Activated CD8-positive, alpha-beta T cell treated with anti-CD3 and anti-CD28 coated beads for 36 hours (primary cell): Measurements from ENCODE around the gene BCORL1. TPM values are rescaled to one million over a fixed set of nuclear protein-coding genes. Genes with fewer than 3 reads are reported as not detected.

Experiments used
- ATAC-seq: fragments of 200-7000 bp; cut with Tn5 transposase; one replicate; pipeline ENCODE4 v1.10.0; 2021; ENCODE audit warnings: mild to moderate bottlenecking, moderate library complexity
- CTCF ChIA-PET: fragments of 350-600 bp; sonication (Branson Sonifier 250); formaldehyde crosslinking; loops from one replicate; lab custom pipeline; 2021; ENCODE audit warnings: antibody characterized with exemption; lab: Charles Lee
- POLR2A ChIA-PET: fragments of 350-600 bp; sonication (Branson Sonifier 250); formaldehyde crosslinking; loops from one replicate; lab custom pipeline; 2021; ENCODE audit warnings: antibody characterized with exemption; lab: Charles Lee
- DNase-seq: peaks from one replicate; pipeline ENCODE4 v3.0.0-alpha.2; 2020
- H3K27ac Mint-ChIP-seq: one replicate; pipeline ENCODE4 v1.8.0; 2021; ENCODE audit warnings: mild to moderate bottlenecking, mixed read lengths
- H3K27me3 Mint-ChIP-seq: one replicate; pipeline ENCODE4 v1.8.0; 2021; ENCODE audit warnings: mixed read lengths
- H3K36me3 Mint-ChIP-seq: one replicate; pipeline ENCODE4 v1.8.0; 2021; ENCODE audit warnings: low read depth, mixed read lengths
- H3K4me1 Mint-ChIP-seq: one replicate; pipeline ENCODE4 v1.8.0; 2021; ENCODE audit warnings: low read depth, mixed read lengths
- H3K4me3 Mint-ChIP-seq: one replicate; pipeline ENCODE4 v1.8.0; 2021; ENCODE audit warnings: mild to moderate bottlenecking, moderate library complexity, mixed read lengths
- H3K9me3 Mint-ChIP-seq: one replicate; pipeline ENCODE4 v1.8.0; 2021; ENCODE audit warnings: mixed read lengths
- intact Hi-C: fragments of 100-400 bp; cut with micrococcal nuclease; formaldehyde crosslinking; loops from one replicate; pipeline ENCODE4 v1.10.0; 2022
- total RNA-seq, 2 experiments: library from RNA; stranded (reverse); gene quantifications; one replicate each; pipeline ENCODE4 v1.2.3, GENCODE V29; 2021
- TF ChIP-seq, protein P1 (sequence below): fragments of 200-600 bp; IDR thresholded peaks from one replicate; pipeline ENCODE4 v1.8.0; 2022; ENCODE audit warnings: antibody characterized with exemption, mild to moderate bottlenecking

BCORL1 gene
- total RNA-seq, 2 experiments from 2014 or later = 7.1 to 9.9 TPM

DNA sequence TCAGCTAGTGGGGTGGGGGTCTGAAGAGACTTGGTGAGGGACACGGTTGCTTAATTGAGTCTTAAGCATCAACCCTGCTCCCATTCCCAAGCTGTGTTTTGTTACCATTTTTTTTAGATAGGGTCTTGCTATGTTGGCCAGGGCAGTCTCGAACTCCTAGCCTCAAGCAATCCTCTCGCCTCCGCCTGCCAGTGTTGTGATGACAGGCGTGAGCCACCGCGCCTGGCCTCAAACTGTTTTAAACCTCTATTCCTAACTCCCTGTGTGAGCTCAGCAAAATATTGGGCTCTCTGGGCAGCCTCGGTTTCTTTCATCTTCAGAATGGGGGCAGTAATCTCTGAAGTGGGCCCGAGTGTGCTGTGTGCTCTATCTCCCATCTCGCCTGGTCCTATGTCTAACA is 26.3 kb upstream of the BCORL1 start:
- Mint-ChIP-seq H3K4me1 (peaks cover 13% of the 10 kb centered on the region), H3K36me3 (no peaks in the 10 kb centered on the region), H3K4me3 (no peak overlapping the region), H3K9me3 (no peaks in the 10 kb centered on the region), H3K27me3 (no peaks in the 10 kb centered on the region), H3K27ac (no peak overlapping the region)
- DNase-seq (no peak), ATAC-seq (no peak)
- CTCF ChIA-PET = interaction anchor here (1.7 kb wide), 1 partner anchor 104 kb away, joined by 5 read pairs; no protein-coding TSS in a partner anchor
- POLR2A ChIA-PET = no interaction called here
- TF ChIP-seq, protein P1, sequence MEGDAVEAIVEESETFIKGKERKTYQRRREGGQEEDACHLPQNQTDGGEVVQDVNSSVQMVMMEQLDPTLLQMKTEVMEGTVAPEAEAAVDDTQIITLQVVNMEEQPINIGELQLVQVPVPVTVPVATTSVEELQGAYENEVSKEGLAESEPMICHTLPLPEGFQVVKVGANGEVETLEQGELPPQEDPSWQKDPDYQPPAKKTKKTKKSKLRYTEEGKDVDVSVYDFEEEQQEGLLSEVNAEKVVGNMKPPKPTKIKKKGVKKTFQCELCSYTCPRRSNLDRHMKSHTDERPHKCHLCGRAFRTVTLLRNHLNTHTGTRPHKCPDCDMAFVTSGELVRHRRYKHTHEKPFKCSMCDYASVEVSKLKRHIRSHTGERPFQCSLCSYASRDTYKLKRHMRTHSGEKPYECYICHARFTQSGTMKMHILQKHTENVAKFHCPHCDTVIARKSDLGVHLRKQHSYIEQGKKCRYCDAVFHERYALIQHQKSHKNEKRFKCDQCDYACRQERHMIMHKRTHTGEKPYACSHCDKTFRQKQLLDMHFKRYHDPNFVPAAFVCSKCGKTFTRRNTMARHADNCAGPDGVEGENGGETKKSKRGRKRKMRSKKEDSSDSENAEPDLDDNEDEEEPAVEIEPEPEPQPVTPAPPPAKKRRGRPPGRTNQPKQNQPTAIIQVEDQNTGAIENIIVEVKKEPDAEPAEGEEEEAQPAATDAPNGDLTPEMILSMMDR = no peak
- intact Hi-C loops = no loop called here

DNA sequence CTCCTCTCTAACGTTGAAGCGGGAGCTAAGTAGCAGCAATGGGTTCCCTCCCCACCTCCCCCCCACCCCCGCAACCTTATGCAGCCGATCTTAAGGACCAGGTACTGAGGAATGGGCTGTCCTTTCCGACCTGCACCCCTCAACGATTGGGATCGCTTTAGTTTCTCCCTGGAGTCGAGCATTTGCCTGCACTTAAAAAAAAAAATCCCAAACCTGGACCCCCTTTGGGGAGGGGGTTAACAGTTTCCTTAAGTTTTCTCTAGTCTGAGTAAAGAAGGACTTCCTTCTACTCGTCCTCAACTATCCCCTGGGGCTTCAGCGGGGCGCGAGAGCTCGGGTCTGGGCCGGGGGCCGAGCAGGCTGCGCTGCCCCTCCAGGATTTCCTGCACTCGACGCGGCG is 25.7 kb upstream of the BCORL1 start:
- Mint-ChIP-seq H3K4me1 (peaks cover 17% of the 10 kb centered on the region), H3K27me3 (no peaks in the 10 kb centered on the region), H3K9me3 (no peaks in the 10 kb centered on the region), H3K4me3 (peak overlapping the region; percentile 44), H3K36me3 (no peaks in the 10 kb centered on the region), H3K27ac (no peak overlapping the region)
- intact Hi-C loops = no loop called here
- TF ChIP-seq, protein P1 = no peak
- ChIA-PET POLR2A (no interaction called here), CTCF (interaction anchor here (1.7 kb wide), 1 partner anchor 104 kb away, joined by 5 read pairs; no protein-coding TSS in a partner anchor)
- ATAC-seq = no peak
- no peak for DNase-seq

DNA sequence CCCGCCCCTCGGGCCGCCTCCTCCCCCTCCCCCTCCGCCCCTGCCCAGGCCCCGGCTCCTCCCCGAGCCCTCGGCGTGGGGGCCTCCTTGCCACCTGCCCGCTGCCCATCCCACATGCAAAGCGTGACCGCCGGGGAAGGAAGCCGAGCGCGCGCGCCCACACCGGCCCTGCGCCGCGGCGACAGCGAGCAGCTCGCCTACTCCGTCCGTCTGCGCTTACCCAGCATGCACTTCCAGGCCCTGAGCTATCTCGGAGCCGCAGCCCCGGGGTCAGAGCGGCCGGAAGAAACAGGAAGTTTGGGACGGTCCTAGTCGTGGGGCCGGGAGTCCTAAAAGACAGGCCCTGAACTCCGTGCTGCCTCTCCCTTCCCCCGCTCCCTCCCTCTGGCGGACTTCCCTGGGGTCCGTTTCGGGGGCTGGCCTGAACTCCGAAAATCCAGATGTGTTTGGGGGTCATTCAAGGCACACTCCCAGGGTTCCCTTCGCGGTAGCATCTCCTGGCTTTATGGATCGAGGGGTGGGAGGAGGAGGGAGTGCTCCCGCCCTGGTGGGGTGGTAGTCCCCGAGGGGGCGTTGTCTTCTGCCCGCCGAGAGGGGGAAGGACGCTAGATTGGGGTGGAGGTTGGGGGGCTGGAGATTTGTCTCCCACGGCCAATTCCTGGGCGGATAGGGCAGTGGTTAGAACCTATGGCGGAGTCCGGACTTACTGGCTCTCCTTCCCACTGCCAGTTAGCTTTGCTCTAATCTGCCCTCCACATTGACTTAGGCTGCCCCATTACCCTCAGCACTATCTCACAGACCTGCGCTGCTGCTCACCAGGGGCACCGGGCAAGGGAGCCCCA is 25.0 kb upstream of the BCORL1 start:
- intact Hi-C loops = no loop called here
- H3K4me1 Mint-ChIP-seq = peaks cover 19% of the 10 kb centered on the region
- ATAC-seq (peak; percentile 53), DNase-seq (peak; percentile 65)
- no peaks in the 10 kb centered on the region for H3K36me3 Mint-ChIP-seq
- H3K4me3 Mint-ChIP-seq = peak overlapping the region; percentile 66
- no peaks in the 10 kb centered on the region for H3K27me3 Mint-ChIP-seq
- TF ChIP-seq, protein P1 = no peak
- ChIA-PET POLR2A (interaction anchor here (0.6 kb wide), 1 partner anchor 24 kb away, joined by 3 read pairs; no protein-coding TSS in a partner anchor), CTCF (interaction anchor here (1.7 kb wide), 1 partner anchor 103 kb away, joined by 5 read pairs; no protein-coding TSS in a partner anchor)
- H3K9me3 Mint-ChIP-seq = no peaks in the 10 kb centered on the region
- peak overlapping the region; percentile 61 for H3K27ac Mint-ChIP-seq

DNA sequence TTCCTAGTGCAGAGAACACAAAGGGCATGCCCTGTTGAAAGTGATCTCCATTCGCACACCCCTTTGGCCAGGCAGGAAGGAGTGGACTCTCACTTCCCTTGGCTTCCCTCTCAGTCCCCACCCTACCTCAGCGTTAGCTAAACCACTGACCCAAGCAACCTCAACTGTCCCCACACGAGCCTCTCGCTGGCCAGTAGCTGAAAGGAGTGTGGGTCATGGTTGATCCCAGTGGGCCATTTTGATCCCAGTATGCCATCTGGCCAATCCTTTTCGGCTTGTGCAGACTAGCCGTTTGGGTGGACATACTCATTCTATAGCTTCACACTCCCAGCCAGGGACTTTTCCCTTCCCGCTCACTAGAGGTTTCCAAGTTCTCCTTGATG is 24.4 kb upstream of the BCORL1 start:
- no peak for DNase-seq
- no peaks in the 10 kb centered on the region for H3K27me3 Mint-ChIP-seq
- ChIA-PET POLR2A (interaction anchor here (0.6 kb wide), 1 partner anchor 23 kb away, joined by 3 read pairs; no protein-coding TSS in a partner anchor), CTCF (no interaction called here)
- intact Hi-C loops = no loop called here
- H3K4me1 Mint-ChIP-seq = peaks cover 15% of the 10 kb centered on the region
- H3K27ac Mint-ChIP-seq = peak overlapping the region; percentile 61
- H3K36me3 Mint-ChIP-seq = no peaks in the 10 kb centered on the region
- TF ChIP-seq, protein P1 = no peak
- H3K4me3 Mint-ChIP-seq = peak overlapping the region; percentile 66
- ATAC-seq = no peak
- no peaks in the 10 kb centered on the region for H3K9me3 Mint-ChIP-seq
